Right lobe of liver (tissue), 4 donors: Measurements from ENCODE around the gene SDK1.

Experiments
- POLR2A ChIP-seq: fragments of 450-650 bp; IDR thresholded peaks from one replicate; pipeline ENCODE4 v1.6.1; 2017; ENCODE audit warnings: antibody characterized with exemption, mild to moderate bottlenecking
- TF ChIP-seq, protein P1 (sequence below), 4 donors: fragments of 200-600 bp in 3 of 4; fragments of 450-650 bp in 1 of 4; IDR thresholded peaks; one replicate each; pipeline versions ENCODE4 v1.5.1 to v1.8.0; 2016 to 2022; ENCODE audit warnings: antibody characterized with exemption in 4 of 4, mild to moderate bottlenecking in 2 of 4
- donor health status: DM: no; HTN: no; CAD: no.
- donor health status: DM: no; HTN: no; CAD: no.
- donor health status: DM: no; HTN: yes; CAD: no.

DNA sequence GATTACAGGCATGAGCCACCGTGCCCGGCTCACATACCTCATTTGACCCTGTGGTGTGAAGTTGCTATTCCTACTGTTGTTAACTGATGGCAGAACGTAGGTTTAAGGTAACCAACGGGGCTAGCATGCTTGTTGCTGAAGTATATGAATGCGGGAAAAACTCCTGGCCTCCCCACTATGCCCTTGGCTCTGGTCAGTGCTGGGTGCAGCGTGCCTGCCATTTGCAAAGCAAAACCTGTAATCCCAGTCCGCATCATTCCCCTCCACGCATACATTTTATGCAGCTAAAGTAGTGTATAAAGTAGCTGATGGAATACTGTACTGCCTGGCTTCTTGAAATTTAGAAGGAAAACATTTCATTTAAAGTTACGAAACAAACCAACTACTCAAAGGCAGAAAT lies 273.3 kb downstream of the SDK1 start:
- TF ChIP-seq, protein P1, sequence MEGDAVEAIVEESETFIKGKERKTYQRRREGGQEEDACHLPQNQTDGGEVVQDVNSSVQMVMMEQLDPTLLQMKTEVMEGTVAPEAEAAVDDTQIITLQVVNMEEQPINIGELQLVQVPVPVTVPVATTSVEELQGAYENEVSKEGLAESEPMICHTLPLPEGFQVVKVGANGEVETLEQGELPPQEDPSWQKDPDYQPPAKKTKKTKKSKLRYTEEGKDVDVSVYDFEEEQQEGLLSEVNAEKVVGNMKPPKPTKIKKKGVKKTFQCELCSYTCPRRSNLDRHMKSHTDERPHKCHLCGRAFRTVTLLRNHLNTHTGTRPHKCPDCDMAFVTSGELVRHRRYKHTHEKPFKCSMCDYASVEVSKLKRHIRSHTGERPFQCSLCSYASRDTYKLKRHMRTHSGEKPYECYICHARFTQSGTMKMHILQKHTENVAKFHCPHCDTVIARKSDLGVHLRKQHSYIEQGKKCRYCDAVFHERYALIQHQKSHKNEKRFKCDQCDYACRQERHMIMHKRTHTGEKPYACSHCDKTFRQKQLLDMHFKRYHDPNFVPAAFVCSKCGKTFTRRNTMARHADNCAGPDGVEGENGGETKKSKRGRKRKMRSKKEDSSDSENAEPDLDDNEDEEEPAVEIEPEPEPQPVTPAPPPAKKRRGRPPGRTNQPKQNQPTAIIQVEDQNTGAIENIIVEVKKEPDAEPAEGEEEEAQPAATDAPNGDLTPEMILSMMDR (IDR thresholded peaks at IDR 0.05): no peak
- no peak for TF ChIP-seq POLR2A
